ENCODE results near the gene MYO15A. TPM values are rescaled to one million over a fixed set of nuclear protein-coding genes. Genes with fewer than 3 reads are reported as not detected.
A peak's percentile ranks its signal among the peaks of the same experiment; 100 is the strongest.

Gene MYO15A
- total RNA-seq, 1 experiment from 2014 or later = 0.28 TPM

- Histone ChIP-seq H3K36me3 (ENCODE audit: insufficient read depth, low read length, poor library complexity, severe bottlenecking) (no peaks in the 10 kb centered on the region), H3K4me1 (ENCODE audit: insufficient read depth, low read length, poor library complexity, severe bottlenecking) (peaks cover 24% of the 10 kb centered on the region), H3K4me3 (ENCODE audit: low read depth, low read length, poor library complexity, severe bottlenecking) (peak overlapping the region; percentile 92), H3K9me3 (ENCODE audit: low read depth, low read length, poor library complexity, severe bottlenecking) (no peaks in the 10 kb centered on the region), H3K27me3 (replicated peaks; ENCODE audit: insufficient read depth, low read depth, low read length, poor library complexity) (no peaks in the 10 kb centered on the region), H3K27ac (ENCODE audit: low read depth, low read length, poor library complexity, severe bottlenecking) (peak overlapping the region; percentile 98)
- TF ChIP-seq EZH2 (IDR thresholded peaks at IDR 0.05; ENCODE audit: borderline replicate concordance, low read depth, low read length, poor library complexity, severe bottlenecking) = no peak
- TF ChIP-seq CTCF (conservative IDR thresholded peaks at IDR 0.05; ENCODE audit: low read depth, low read length) = no peak
- DNase-seq (ENCODE audit: low spot score) = no peak
- intact Hi-C loops (cut with micrococcal nuclease; ENCODE audit: unreplicated experiment) = loop anchor here (5.0 kb wide), 1 partner anchor 180 kb away; the partner anchor contains the start of gene SHMT1
- ChIA-PET POLR2A (ENCODE audit: low non-redundant PET) (interaction anchor here (0.6 kb wide), 1 partner anchor 560 kb away, joined by 9 read pairs; no protein-coding TSS in a partner anchor), CTCF (interaction anchor here (0.7 to 0.8 kb wide), 3 partner anchors 12 to 112 kb away, joined by 3 to 10 read pairs (median 6); no protein-coding TSS in a partner anchor)
- BruUV-seq (replicated peaks) = TSS peak; percentile 83
Measured at GRCh38 chr17:18182110-18182977, 73.8 kb downstream of the MYO15A start.

GRCh38 chr17:18182978-18183333, 74.4 kb downstream of the MYO15A start:
- ChIA-PET CTCF (interaction anchor here (0.7 to 0.8 kb wide), 3 partner anchors 13 to 112 kb away, joined by 3 to 10 read pairs (median 6); no protein-coding TSS in a partner anchor), POLR2A (ENCODE audit: low non-redundant PET) (no interaction called here)
- peaks cover 30% of the 10 kb centered on the region for H3K4me1 ChIP-seq (ENCODE audit: insufficient read depth, low read length, poor library complexity, severe bottlenecking)
- peak overlapping the region; percentile 98 for H3K27ac ChIP-seq (ENCODE audit: low read depth, low read length, poor library complexity, severe bottlenecking)
- no TSS peak for BruUV-seq (replicated peaks)
- DNase-seq (ENCODE audit: low spot score) = peak; percentile 91
- H3K4me3 ChIP-seq (ENCODE audit: low read depth, low read length, poor library complexity, severe bottlenecking) = peak overlapping the region; percentile 92
- no peaks in the 10 kb centered on the region for H3K9me3 ChIP-seq (ENCODE audit: low read depth, low read length, poor library complexity, severe bottlenecking)
- intact Hi-C loops (cut with micrococcal nuclease; ENCODE audit: unreplicated experiment) = loop anchor here (5.0 kb wide), 1 partner anchor 179 kb away; the partner anchor contains the start of gene SHMT1
- H3K27me3 ChIP-seq (replicated peaks; ENCODE audit: insufficient read depth, low read depth, low read length, poor library complexity) = no peaks in the 10 kb centered on the region
- no peak for TF ChIP-seq CTCF (conservative IDR thresholded peaks at IDR 0.05; ENCODE audit: low read depth, low read length)
- TF ChIP-seq EZH2 (IDR thresholded peaks at IDR 0.05; ENCODE audit: borderline replicate concordance, low read depth, low read length, poor library complexity, severe bottlenecking) = no peak
- H3K36me3 ChIP-seq (ENCODE audit: insufficient read depth, low read length, poor library complexity, severe bottlenecking) = peaks cover 6% of the 10 kb centered on the region

GRCh38 chr17:18183334-18184142, 75.0 kb downstream of the MYO15A start, which contains the start of gene ALKBH5:
Gene ALKBH5, plus strand, starts transcription at chr17:18183828. Its CDS starts 416 bp downstream, at chr17:18184244.
- H3K9me3 ChIP-seq (ENCODE audit: low read depth, low read length, poor library complexity, severe bottlenecking) = no peaks in the 10 kb centered on the region
- intact Hi-C loops (cut with micrococcal nuclease; ENCODE audit: unreplicated experiment) = loop anchor here (2.0 to 5.0 kb wide), 2 partner anchors 33 to 179 kb away; partner anchors contain the start of gene SHMT1
- no peaks in the 10 kb centered on the region for H3K27me3 ChIP-seq (replicated peaks; ENCODE audit: insufficient read depth, low read depth, low read length, poor library complexity)
- H3K4me3 ChIP-seq (ENCODE audit: low read depth, low read length, poor library complexity, severe bottlenecking) = peak within 1 kb of the TSS; percentile 92
- no TSS peak for BruUV-seq (replicated peaks)
- peak; percentile 47; the same call in 1 of the 2 replicates for TF ChIP-seq CTCF (conservative IDR thresholded peaks at IDR 0.05; ENCODE audit: low read depth, low read length)
- no peak for TF ChIP-seq EZH2 (IDR thresholded peaks at IDR 0.05; ENCODE audit: borderline replicate concordance, low read depth, low read length, poor library complexity, severe bottlenecking)
- H3K27ac ChIP-seq (ENCODE audit: low read depth, low read length, poor library complexity, severe bottlenecking) = peak within 1 kb of the TSS; percentile 98
- H3K4me1 ChIP-seq (ENCODE audit: insufficient read depth, low read length, poor library complexity, severe bottlenecking) = peaks cover 30% of the 10 kb centered on the region
- peaks cover 12% of the 10 kb centered on the region for H3K36me3 ChIP-seq (ENCODE audit: insufficient read depth, low read length, poor library complexity, severe bottlenecking)
- ChIA-PET CTCF (interaction anchor here (0.7 to 0.8 kb wide), 4 partner anchors 8 to 113 kb away, joined by 3 to 10 read pairs (median 4); no protein-coding TSS in a partner anchor), POLR2A (ENCODE audit: low non-redundant PET) (interaction anchor here (0.7 kb wide), 1 partner anchor 13 kb away, joined by 3 read pairs; no protein-coding TSS in a partner anchor)
- DNase-seq (ENCODE audit: low spot score) = peak; percentile 100
